H1 (cell line): Measurements from ENCODE around the gene NPBWR2.

ENCODE experiments used
- CBX5 ChIP-seq: fragments of 300-800, 300-1000 bp; sonication (generic); IDR thresholded peaks from 2 replicates; pipeline ENCODE4 v1.7.1; 2016; ENCODE audit warnings: antibody characterized with exemption, low read length, low read depth
- EZH2 ChIP-seq: fragments of 200-600 bp; sonication (generic); IDR thresholded peaks from 2 replicates; pipeline ENCODE4 v1.7.1; 2012; ENCODE audit warnings: low read depth, mild to moderate bottlenecking, moderate library complexity, low read length, inconsistent platforms; ENCODE audit not compliant: severe bottlenecking
- GABPA ChIP-seq: IDR thresholded peaks from 2 replicates; pipeline ENCODE4 v1.6.1; 2011; ENCODE audit warnings: mild to moderate bottlenecking, low read length, moderate library complexity, borderline replicate concordance; ENCODE audit not compliant: insufficient read depth
- POLR2A ChIP-seq, 2 experiments: IDR thresholded peaks; 1 replicate in 1 of 2; 2 replicates in 1 of 2; pipeline ENCODE4 v1.6.1; 2011; ENCODE audit warnings: low read depth in 2 of 2, low read length in 2 of 2, mild to moderate bottlenecking in 2 of 2; ENCODE audit errors: control extremely low read depth in 1 of 2
- POLR2AphosphoS5 ChIP-seq: IDR thresholded peaks from 2 replicates; pipeline ENCODE4 v1.6.1; 2011; ENCODE audit warnings: low read depth, low read length
- TF ChIP-seq, protein P1 (sequence below): IDR thresholded peaks from 2 replicates; pipeline ENCODE4 v1.6.1; 2011; ENCODE audit warnings: low read length, improper control_type of control experiment
- TF ChIP-seq, protein P2 (sequence below), 3 experiments: IDR thresholded peaks; 1 replicate in 2 of 3; 2 replicates in 1 of 3; pipeline versions ENCODE4 v1.5.1 to v1.6.1; 2011; ENCODE audit warnings: low read length in 3 of 3, mild to moderate bottlenecking in 3 of 3, inconsistent platforms in 2 of 3, low read depth in 1 of 3, moderate library complexity in 1 of 3; ENCODE audit not compliant: insufficient read depth in 1 of 3; ENCODE audit errors: control extremely low read depth in 1 of 3
- TF ChIP-seq, protein P3 (sequence below): IDR thresholded peaks from 2 replicates; pipeline ENCODE4 v1.6.1; 2012; ENCODE audit warnings: inconsistent platforms

DNA sequence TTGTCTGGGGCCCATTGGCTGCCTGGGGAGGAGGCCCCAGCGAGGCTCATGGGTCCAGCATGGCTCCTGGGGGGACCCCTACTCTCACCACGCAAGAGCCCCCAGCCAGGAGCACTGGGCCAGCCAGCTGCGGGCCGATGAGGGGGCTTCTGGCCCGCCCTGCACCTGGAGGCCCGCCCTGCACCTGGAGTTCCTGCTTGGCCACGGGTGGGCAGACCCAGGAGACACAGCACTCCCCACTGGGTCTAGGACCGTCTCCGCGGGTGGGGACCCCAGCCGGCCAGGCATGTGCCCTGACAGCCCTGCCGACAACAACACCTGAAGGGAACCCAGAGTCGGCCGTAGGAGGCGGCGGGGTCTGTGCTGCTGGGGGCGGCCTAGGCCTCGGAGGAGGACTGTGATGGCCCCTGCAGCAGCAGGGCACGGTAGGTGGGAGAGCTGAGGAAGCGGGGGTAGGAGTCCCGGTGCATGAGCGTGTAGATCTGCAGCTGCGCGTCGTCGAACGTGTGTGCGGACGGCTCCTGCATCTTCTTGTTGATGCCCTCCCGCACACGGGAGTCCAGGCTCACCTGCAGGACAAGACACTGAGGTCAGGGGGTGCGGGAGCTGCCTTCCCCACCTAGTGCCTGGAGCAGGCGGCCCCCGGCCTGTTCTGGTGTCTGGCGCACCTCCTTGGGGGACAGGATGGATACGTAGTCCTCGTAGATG is 33.7 kb downstream of the NPBWR2 start:
- no peak for TF ChIP-seq EZH2
- TF ChIP-seq, protein P1, sequence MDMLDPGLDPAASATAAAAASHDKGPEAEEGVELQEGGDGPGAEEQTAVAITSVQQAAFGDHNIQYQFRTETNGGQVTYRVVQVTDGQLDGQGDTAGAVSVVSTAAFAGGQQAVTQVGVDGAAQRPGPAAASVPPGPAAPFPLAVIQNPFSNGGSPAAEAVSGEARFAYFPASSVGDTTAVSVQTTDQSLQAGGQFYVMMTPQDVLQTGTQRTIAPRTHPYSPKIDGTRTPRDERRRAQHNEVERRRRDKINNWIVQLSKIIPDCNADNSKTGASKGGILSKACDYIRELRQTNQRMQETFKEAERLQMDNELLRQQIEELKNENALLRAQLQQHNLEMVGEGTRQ, result no peak
- TF ChIP-seq GABPA, result no peak
- no peak for TF ChIP-seq POLR2A (IDR thresholded peaks at IDR 0.05; ENCODE audit: control extremely low read depth in 1 of 2, low read depth in 2 of 2, low read length in 2 of 2)
- TF ChIP-seq, protein P2, sequence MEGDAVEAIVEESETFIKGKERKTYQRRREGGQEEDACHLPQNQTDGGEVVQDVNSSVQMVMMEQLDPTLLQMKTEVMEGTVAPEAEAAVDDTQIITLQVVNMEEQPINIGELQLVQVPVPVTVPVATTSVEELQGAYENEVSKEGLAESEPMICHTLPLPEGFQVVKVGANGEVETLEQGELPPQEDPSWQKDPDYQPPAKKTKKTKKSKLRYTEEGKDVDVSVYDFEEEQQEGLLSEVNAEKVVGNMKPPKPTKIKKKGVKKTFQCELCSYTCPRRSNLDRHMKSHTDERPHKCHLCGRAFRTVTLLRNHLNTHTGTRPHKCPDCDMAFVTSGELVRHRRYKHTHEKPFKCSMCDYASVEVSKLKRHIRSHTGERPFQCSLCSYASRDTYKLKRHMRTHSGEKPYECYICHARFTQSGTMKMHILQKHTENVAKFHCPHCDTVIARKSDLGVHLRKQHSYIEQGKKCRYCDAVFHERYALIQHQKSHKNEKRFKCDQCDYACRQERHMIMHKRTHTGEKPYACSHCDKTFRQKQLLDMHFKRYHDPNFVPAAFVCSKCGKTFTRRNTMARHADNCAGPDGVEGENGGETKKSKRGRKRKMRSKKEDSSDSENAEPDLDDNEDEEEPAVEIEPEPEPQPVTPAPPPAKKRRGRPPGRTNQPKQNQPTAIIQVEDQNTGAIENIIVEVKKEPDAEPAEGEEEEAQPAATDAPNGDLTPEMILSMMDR (IDR thresholded peaks at IDR 0.05; ENCODE audit: control extremely low read depth in 1 of 3, insufficient read depth in 1 of 3, low read depth in 1 of 3, low read length in 3 of 3), result no peak
- TF ChIP-seq, protein P3, sequence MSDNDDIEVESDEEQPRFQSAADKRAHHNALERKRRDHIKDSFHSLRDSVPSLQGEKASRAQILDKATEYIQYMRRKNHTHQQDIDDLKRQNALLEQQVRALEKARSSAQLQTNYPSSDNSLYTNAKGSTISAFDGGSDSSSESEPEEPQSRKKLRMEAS, result no peak
- no peak for TF ChIP-seq CBX5
- no peak for TF ChIP-seq POLR2AphosphoS5
